Measurements from ENCODE around the gene CCDC34. TPM values are rescaled to one million over a fixed set of nuclear protein-coding genes. Genes with fewer than 3 reads are reported as not detected.
"Not testable (repeated sequence)": the region's sequence is repeated elsewhere in the genome, so short reads cannot be mapped to it uniquely, and the experiment has no call there.

CCDC34 gene
- total RNA-seq, 3 donors from 2014 or later: 7.2 to 11.2 (median 10.1) TPM

DNA sequence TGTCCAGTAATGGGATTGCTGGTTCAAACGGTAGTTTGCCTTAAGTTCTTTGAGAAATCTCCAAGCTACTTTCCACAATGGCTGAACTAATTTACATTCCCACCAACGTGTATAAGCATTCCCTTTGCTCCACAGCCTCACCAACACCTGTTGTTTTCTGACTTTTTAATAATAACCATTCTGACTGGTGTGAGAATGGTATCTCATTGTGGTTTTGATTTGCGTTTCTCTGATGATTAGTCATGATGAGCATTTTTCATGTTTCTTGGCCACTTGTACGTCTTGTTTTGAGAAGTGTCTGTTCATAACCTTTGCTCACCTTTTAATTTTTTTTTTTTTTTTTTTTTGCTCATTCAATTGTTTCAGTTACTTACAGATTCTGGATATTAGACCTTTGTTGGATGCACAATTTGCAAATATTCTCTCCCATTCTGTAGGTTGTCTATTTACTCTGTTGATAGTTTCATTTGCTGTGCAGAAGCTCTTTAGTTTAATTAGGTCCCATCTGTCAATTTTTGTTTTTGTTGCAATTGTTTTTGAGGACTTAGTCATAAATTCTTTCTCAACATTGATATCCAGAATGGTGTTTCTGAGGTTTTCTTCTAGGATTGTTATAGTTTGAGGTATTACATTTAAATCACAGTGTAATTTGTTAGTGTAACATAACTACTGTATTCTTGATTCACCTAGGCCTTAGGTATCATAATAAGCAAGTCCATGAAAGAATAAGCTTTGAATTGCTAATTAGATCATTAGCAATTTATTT, 33.0 kb downstream of the CCDC34 start:
- intact Hi-C loops (cut with DNase I, micrococcal nuclease): no loop called here
- no peaks in the 10 kb centered on the region for H3K4me1 ChIP-seq (ENCODE audit: low read depth)
- DNase-seq (no peak), ATAC-seq (no peak)
- TF ChIP-seq, protein P1, sequence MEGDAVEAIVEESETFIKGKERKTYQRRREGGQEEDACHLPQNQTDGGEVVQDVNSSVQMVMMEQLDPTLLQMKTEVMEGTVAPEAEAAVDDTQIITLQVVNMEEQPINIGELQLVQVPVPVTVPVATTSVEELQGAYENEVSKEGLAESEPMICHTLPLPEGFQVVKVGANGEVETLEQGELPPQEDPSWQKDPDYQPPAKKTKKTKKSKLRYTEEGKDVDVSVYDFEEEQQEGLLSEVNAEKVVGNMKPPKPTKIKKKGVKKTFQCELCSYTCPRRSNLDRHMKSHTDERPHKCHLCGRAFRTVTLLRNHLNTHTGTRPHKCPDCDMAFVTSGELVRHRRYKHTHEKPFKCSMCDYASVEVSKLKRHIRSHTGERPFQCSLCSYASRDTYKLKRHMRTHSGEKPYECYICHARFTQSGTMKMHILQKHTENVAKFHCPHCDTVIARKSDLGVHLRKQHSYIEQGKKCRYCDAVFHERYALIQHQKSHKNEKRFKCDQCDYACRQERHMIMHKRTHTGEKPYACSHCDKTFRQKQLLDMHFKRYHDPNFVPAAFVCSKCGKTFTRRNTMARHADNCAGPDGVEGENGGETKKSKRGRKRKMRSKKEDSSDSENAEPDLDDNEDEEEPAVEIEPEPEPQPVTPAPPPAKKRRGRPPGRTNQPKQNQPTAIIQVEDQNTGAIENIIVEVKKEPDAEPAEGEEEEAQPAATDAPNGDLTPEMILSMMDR (IDR thresholded peaks at IDR 0.05): no peak
- no peak overlapping the region for H3K4me3 ChIP-seq
- no peaks in the 10 kb centered on the region for H3K9me3 ChIP-seq
- no peaks in the 10 kb centered on the region for H3K36me3 ChIP-seq (ENCODE audit: low read depth)

DNA sequence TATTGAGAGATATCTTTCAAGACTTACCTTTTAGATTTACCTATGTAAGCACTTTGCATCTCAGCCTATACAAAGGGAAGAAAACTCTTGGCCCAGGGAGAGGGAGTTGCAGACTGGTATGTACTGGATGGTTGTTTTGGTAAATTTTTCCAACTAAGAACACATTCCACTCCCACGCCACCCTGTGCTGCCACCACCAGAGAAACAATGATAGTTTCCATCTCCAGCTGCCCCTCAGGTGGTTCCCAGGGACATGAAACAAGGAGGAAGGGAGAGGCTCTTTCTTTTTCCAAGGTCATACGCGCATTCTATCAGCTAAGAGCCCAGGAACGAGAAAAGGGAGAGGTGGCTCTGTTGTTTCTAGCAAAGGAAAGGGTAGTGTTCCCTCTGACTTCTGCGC, 34.4 kb downstream of the CCDC34 start:
- intact Hi-C loops (cut with DNase I, micrococcal nuclease): no loop called here
- TF ChIP-seq, protein P1 (IDR thresholded peaks at IDR 0.05): no peak
- no peak for ATAC-seq
- no peaks in the 10 kb centered on the region for H3K36me3 ChIP-seq (ENCODE audit: low read depth)
- no peaks in the 10 kb centered on the region for H3K4me1 ChIP-seq (ENCODE audit: low read depth)
- DNase-seq: no peak
- H3K9me3 ChIP-seq: no peaks in the 10 kb centered on the region
- no peak overlapping the region for H3K4me3 ChIP-seq

DNA sequence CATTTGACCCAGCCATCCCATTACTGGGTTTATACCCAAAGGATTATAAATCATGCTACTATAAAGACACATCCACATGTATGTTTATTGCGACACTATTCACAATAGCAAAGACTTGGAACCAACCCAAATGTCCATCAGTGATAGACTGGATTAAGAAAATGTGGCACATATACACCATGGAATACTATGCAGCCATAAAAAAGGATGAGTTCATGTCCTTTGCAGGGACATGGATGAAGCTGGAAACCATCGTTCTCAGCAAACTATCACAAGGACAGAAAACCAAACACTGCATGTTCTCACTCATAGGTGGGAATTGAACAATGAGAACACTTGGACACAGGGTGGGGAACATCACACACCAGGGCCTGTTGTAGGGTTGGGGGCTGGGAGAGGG, 36.0 kb downstream of the CCDC34 start:
- intact Hi-C loops (cut with DNase I, micrococcal nuclease); H3K4me3 ChIP-seq; H3K36me3 ChIP-seq (ENCODE audit: low read depth); DNase-seq; ATAC-seq; H3K4me1 ChIP-seq (ENCODE audit: low read depth); H3K9me3 ChIP-seq: not testable (repeated sequence)

DNA sequence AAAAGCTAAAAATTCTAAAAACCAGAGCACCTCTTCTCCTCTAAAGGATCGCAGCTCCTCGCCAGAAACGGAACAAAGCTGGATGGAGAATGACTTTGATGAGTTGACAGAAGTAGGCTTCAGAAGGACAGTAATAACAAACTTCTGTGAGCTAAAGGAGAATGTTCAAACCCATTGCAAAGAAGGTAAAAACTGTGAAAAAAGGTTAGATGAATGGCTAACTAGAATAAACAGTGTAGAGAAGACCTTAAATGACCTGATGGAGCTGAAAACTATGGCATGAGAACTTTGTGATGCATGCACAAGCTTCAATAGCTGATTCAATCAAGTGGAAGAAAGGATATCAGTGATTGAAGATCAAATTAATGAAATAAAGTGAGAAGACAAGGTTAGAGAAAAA, 40.8 kb downstream of the CCDC34 start:
- intact Hi-C loops (cut with DNase I, micrococcal nuclease); H3K9me3 ChIP-seq; DNase-seq; H3K36me3 ChIP-seq (ENCODE audit: low read depth); ATAC-seq; H3K4me3 ChIP-seq; H3K4me1 ChIP-seq (ENCODE audit: low read depth): not testable (repeated sequence)

DNA sequence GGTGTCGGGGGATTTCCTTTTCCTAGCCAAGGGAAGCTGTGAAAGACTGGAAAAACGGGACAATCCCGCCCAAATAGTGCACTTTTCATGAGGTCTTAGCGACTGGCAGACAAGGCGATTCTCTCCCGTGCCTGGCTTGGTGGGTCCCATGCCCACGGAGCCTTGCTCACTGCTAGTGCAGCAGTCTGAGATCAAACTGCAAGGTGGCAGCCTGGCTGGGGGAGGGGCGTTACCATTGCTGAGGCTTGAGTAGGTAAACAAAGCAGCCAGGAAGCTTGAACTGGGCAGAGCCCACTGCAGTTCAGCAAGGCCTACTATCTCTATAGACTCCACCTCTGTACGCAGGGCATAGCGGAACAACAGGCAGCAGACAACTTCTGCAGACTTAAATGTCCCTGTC, 41.7 kb downstream of the CCDC34 start:
- intact Hi-C loops (cut with DNase I, micrococcal nuclease); H3K36me3 ChIP-seq (ENCODE audit: low read depth); DNase-seq; ATAC-seq; H3K4me3 ChIP-seq; H3K4me1 ChIP-seq (ENCODE audit: low read depth); H3K9me3 ChIP-seq: not testable (repeated sequence)

DNA sequence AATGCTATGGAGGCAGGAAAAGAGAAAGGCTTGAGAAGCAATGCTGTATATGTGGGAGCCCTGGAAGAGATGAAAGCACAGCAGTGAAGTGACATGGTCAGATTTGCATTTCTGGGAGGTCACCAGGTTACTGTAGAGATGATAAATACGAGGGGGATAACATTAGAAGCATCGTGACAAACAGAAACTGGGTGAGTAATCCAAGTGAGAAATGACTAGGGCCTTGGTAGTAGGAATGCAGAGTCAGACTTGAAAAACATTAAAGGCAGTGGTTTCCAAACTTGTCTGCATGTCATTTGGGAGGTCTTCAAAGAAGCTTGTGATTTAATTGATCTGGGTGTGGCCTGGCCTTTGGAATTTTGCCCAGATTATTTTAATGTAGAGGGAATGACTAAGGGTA, 43.9 kb downstream of the CCDC34 start:
- Histone ChIP-seq H3K36me3 (ENCODE audit: low read depth) (no peaks in the 10 kb centered on the region), H3K9me3 (no peaks in the 10 kb centered on the region), H3K4me3 (no peak overlapping the region), H3K4me1 (ENCODE audit: low read depth) (no peaks in the 10 kb centered on the region)
- ATAC-seq (no peak), DNase-seq (no peak)
- intact Hi-C loops (cut with DNase I, micrococcal nuclease): no loop called here
- TF ChIP-seq, protein P1 (IDR thresholded peaks at IDR 0.05): no peak

DNA sequence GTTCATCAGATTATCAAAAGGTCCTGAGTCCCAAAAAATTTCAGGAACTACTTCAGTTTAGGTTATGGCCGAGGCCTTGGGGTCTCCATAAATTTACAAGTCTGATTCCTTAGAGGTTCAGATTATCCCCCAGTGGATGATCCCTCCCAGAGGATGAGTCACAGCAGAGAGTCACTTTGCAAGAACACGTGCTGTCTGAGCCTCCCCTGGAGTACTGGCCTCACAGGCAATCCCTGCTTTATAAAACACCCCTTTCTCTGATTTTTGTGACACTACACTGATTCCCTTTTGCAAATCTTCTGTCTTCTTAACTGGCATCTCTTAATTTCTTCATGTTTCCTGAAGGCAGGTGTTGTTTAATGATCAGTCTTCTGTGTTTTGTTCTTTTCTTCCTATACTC, 45.3 kb downstream of the CCDC34 start:
- intact Hi-C loops (cut with DNase I, micrococcal nuclease): no loop called here
- TF ChIP-seq, protein P1 (IDR thresholded peaks at IDR 0.05): no peak
- DNase-seq (no peak), ATAC-seq (no peak)
- Histone ChIP-seq H3K36me3 (ENCODE audit: low read depth) (no peaks in the 10 kb centered on the region), H3K4me1 (ENCODE audit: low read depth) (no peaks in the 10 kb centered on the region), H3K9me3 (no peaks in the 10 kb centered on the region), H3K4me3 (no peak overlapping the region)

Data from mucosa of descending colon (tissue), 3 donors.